Upper lobe of left lung (tissue), 6 donors: Measurements from ENCODE around the gene SCYL2. TPM values are rescaled to one million over a fixed set of nuclear protein-coding genes. Genes with fewer than 3 reads are reported as not detected.
"Not testable (repeated sequence)": the region's sequence is repeated elsewhere in the genome, so short reads cannot be mapped to it uniquely, and the experiment has no call there.

ENCODE experiments used
- ATAC-seq, 2 donors: fragments of 200-7000 bp; cut with Tn5 transposase; one replicate each; pipeline ENCODE4 v1.9.1; 2022; ENCODE audit warnings: mild to moderate bottlenecking in 2 of 2, moderate library complexity in 2 of 2; ENCODE audit not compliant: low FRiP score in 2 of 2
- DNase-seq, 2 donors: peaks; one replicate each; pipeline ENCODE4 v3.0.0-alpha.2; 2019 to 2020
- H3K27ac ChIP-seq, 4 donors: fragments of 200-600 bp; sonication (generic); one replicate each; pipeline ENCODE4 v1.5.1; 2016 to 2019
- H3K27me3 ChIP-seq, 4 donors: fragments of 200-600 bp; sonication (generic); one replicate each; pipeline ENCODE4 v1.5.1; 2017 to 2019
- H3K36me3 ChIP-seq, 4 donors: fragments of 200-600 bp; sonication (generic); one replicate each; pipeline ENCODE4 v1.5.1; 2016 to 2019
- H3K4me1 ChIP-seq, 4 donors: fragments of 200-600 bp; sonication (generic); one replicate each; pipeline ENCODE4 v1.5.1; 2018 to 2019
- H3K4me3 ChIP-seq, 4 donors: fragments of 200-600 bp; sonication (generic); one replicate each; pipeline ENCODE4 v1.5.1; 2017 to 2019; ENCODE audit warnings: mild to moderate bottlenecking in 2 of 4, moderate library complexity in 1 of 4
- H3K9me3 ChIP-seq, 4 donors: fragments of 200-600 bp; sonication (generic); one replicate each; pipeline ENCODE4 v1.5.1; 2018 to 2019
- CTCF ChIP-seq, 6 experiments: fragments of 450-650 bp in 4 of 6; fragments of 200-600 bp in 2 of 6; sonication (generic) in 2 of 6; IDR thresholded peaks; one replicate each; pipeline ENCODE4 v1.5.1; 2016 to 2019; ENCODE audit warnings: antibody characterized with exemption in 6 of 6
- EP300 ChIP-seq, 4 donors: sonication (generic); formaldehyde crosslinking; IDR thresholded peaks; one replicate each; pipeline ENCODE4 v1.5.1; 2017; ENCODE audit warnings: antibody characterized with exemption in 4 of 4, control low read depth in 2 of 4
- POLR2A ChIP-seq, 4 donors: fragments of 450-650 bp; IDR thresholded peaks; one replicate each; pipeline ENCODE4 v1.5.1; 2016 to 2017; ENCODE audit warnings: antibody characterized with exemption in 4 of 4, mild to moderate bottlenecking in 2 of 4
- POLR2AphosphoS5 ChIP-seq, 2 donors: sonication (generic); formaldehyde crosslinking; IDR thresholded peaks; one replicate each; pipeline ENCODE4 v1.5.1; 2017; ENCODE audit warnings: antibody characterized with exemption in 2 of 2
- WGBS, 2 donors: methylation state at CpG; one replicate each; pipeline ENCODE4 v1.1.5; 2017 to 2018; 5-methylcytosine and 5-hydroxymethylcytosine counted together
- total RNA-seq, 6 donors: library from RNA; depleted of rRNA in 4 of 6; stranded (reverse); fragments of >200 nt in 4 of 6; gene quantifications; one replicate each; pipeline versions ENCODE4 v1.1.0 to v1.2.1, GENCODE V29; 2016 to 2021
- donor health status: DM: no; HTN: no; CAD: no; lungs with moderate emphysema.
- donor health status: DM: no; HTN: yes; CAD: no; lungs with severe emphysema.

Gene SCYL2
- total RNA-seq, 6 donors from 2014 or later: 39.1 to 74.1 (median 40.7) TPM

- H3K4me3 ChIP-seq: no peak overlapping the region
- ATAC-seq: peak in 1 of 2 donors; percentile 56
- no peak for DNase-seq
- no peaks in the 10 kb centered on the region for H3K27me3 ChIP-seq
- no peaks in the 10 kb centered on the region for H3K9me3 ChIP-seq
- no peak overlapping the region for H3K27ac ChIP-seq
- H3K36me3 ChIP-seq: peaks cover 0 to 17% (median 4%) of the 10 kb centered on the region in 4 donors
- peaks cover 0 to 5% (median 2%) of the 10 kb centered on the region in 4 donors for H3K4me1 ChIP-seq
- TF ChIP-seq POLR2AphosphoS5 (IDR thresholded peaks at IDR 0.05): no peak
- no peak for TF ChIP-seq POLR2A (IDR thresholded peaks at IDR 0.05)
- no peak for TF ChIP-seq EP300 (IDR thresholded peaks at IDR 0.05)
- peak in 1 of 6 experiments; percentile 17 for TF ChIP-seq CTCF (IDR thresholded peaks at IDR 0.05)
- 85 to 92% methylated on average over 5 of the region's 5 CpGs for WGBS, 2 donors
These were observed 37.8 kb upstream of the SCYL2 start for GRCh38 chr12:100229036-100229635.

- WGBS, 2 donors: 62 to 69% methylated on average over 4 of the region's 4 CpGs
- Histone ChIP-seq H3K4me1 (peaks cover 0 to 5% (median 2%) of the 10 kb centered on the region in 4 donors), H3K9me3 (no peaks in the 10 kb centered on the region), H3K27me3 (no peaks in the 10 kb centered on the region), H3K27ac (no peak overlapping the region), H3K36me3 (peaks cover 0 to 9% (median 4%) of the 10 kb centered on the region in 4 donors), H3K4me3 (no peak overlapping the region)
- DNase-seq (peak in 1 of 2 donors; percentile 30), ATAC-seq (peak in 1 of 2 donors; percentile 26)
- TF ChIP-seq EP300 (IDR thresholded peaks at IDR 0.05) (no peak), CTCF (IDR thresholded peaks at IDR 0.05) (peak in 2 of 6 experiments; percentile 3 to 15), POLR2A (IDR thresholded peaks at IDR 0.05) (no peak), POLR2AphosphoS5 (IDR thresholded peaks at IDR 0.05) (no peak)
These were observed 37.1 kb upstream of the SCYL2 start for GRCh38 chr12:100229876-100230275.

- not testable (repeated sequence) for ATAC-seq, H3K9me3 ChIP-seq
These were observed 35.1 kb upstream of the SCYL2 start for GRCh38 chr12:100231873-100232272.

GRCh38 chr12:100234166-100234565 is 32.8 kb upstream of the SCYL2 start:
- no peaks in the 10 kb centered on the region for H3K27me3 ChIP-seq
- H3K36me3 ChIP-seq: no peaks in the 10 kb centered on the region
- TF ChIP-seq CTCF (IDR thresholded peaks at IDR 0.05): no peak
- no peak for TF ChIP-seq EP300 (IDR thresholded peaks at IDR 0.05)
- no peak for TF ChIP-seq POLR2AphosphoS5 (IDR thresholded peaks at IDR 0.05)
- no peak for TF ChIP-seq POLR2A (IDR thresholded peaks at IDR 0.05)
- WGBS, 2 donors: 48 to 49% methylated on average over 3 of the region's 3 CpGs
- no peak overlapping the region for H3K4me3 ChIP-seq
- ATAC-seq: peak in 1 of 2 donors; percentile 69
- H3K9me3 ChIP-seq: no peaks in the 10 kb centered on the region
- peaks cover 0 to 5% (median 2%) of the 10 kb centered on the region in 4 donors for H3K4me1 ChIP-seq
- H3K27ac ChIP-seq: no peak overlapping the region
- no peak for DNase-seq

More at GRCh38 chr12:100231873-100232272, 35.1 kb upstream of the SCYL2 start:
- DNase-seq, H3K36me3 ChIP-seq, H3K4me3 ChIP-seq, H3K4me1 ChIP-seq, H3K27ac ChIP-seq, H3K27me3 ChIP-seq: not testable (repeated sequence)
- WGBS, 2 donors: 57 to 81% methylated on average over 3 of the region's 3 CpGs

GRCh38 chr12:100234591-100235304 is 32.2 kb upstream of the SCYL2 start:
- H3K27ac ChIP-seq: no peak overlapping the region

More at GRCh38 chr12:100234591-100235304, 32.2 kb upstream of the SCYL2 start:
- no peak overlapping the region for H3K4me3 ChIP-seq
- ATAC-seq: peak in 1 of 2 donors; percentile 79
- H3K9me3 ChIP-seq: no peaks in the 10 kb centered on the region
- DNase-seq: no peak
- H3K4me1 ChIP-seq: peaks cover 0 to under 1% (median under 1%) of the 10 kb centered on the region in 4 donors
- TF ChIP-seq POLR2AphosphoS5 (IDR thresholded peaks at IDR 0.05): no peak
- TF ChIP-seq CTCF (IDR thresholded peaks at IDR 0.05): peak; percentile 45 to 68 (median 66)
- H3K27me3 ChIP-seq: no peaks in the 10 kb centered on the region
- H3K36me3 ChIP-seq: no peaks in the 10 kb centered on the region
- WGBS, 2 donors: 38 to 43% methylated on average over 7 of the region's 7 CpGs
